AG08396 (cell line): ENCODE data around the gene GRIN2A.
A peak's percentile ranks its signal among the peaks of the same experiment; 100 is the strongest.

Experiments
- DNase-seq: peaks from one replicate; pipeline ENCODE4 v3.0.0; 2012; ENCODE audit warnings: low spot score, mixed read lengths

The GRIN2A gene

DNA sequence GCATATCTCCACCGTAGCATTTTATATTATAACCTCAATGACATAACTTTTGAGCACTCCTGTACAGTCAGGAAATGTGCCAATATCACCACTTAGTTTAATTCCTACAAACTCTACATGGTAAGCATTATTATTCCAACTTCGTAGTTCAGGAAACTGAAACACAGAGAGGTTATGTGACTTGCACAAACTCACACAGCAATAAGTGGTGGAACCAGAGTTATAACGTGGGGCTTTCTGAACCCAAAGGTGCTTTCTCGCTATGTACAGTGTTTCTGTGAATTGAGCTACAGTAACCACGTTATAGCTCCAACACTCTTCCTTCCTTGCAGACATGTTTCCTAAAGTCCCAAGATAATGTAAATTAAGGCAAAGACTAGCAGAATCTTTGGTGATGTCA is 330.2 kb downstream of the GRIN2A start:
- no peak for DNase-seq

DNA sequence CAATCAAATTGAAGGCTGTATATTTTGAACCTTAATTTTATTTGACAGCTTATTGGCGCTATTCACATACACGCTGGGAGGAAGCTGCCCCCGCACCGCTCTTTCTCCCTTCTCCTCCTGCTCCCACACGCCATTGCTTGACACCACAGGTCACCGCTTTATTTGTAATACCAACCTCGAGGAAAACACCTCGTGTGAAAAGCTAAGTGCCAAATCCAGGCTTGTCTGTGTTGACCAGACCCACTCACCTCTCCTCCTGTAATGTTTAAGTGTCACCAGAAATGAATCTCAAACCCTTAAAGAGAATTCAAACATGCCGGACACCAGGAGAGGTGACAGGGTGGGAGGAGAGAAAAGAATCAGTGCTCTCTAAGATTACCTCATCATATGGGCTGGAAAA is 331.4 kb downstream of the GRIN2A start:
- no peak for DNase-seq

DNA sequence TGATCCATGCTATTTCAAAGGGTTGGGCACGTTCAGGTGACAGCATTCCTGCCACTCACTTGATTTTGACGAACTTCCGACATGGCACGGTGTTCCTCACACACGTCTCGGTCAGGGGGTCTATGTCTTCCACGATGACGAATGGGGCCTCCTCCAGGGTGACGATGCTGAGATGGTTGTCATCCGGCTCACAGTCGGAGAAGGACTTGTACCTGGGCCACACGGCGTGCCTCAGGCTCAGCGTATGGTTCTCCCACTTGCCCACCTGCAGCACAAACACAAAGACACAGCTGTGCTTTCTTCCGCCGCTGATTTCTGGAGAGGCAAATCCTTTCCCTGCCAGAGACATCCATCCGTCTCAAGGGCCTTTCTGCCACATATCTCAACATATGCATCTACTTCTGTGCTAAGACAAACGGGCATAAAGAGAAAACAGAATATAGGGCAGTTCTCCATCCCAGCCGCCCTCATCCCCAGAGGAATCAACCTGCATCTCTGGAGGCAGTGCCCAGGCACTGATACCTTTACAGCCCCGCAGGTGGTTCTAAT is 332.5 kb downstream of the GRIN2A start:
- DNase-seq = no peak

DNA sequence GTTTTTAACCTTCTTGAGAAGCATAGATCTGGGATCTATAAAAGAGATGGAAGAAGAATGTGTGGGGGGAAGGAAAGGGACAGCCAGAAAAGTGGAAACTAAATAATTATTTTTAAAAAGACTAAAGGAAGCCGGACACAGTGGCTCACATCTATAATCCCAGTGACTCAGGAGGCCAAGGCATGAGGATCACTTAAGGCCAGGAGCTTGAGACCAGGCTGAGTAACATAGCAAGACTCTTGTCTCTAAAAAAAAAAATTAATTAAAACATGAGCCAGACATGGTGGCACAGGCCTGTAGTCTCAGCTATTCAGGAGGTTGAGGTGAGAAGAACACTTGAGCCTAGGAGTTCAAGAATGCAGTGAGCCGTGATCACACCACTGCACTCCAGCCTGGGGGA is 335.1 kb downstream of the GRIN2A start:
- no peak for DNase-seq

DNA sequence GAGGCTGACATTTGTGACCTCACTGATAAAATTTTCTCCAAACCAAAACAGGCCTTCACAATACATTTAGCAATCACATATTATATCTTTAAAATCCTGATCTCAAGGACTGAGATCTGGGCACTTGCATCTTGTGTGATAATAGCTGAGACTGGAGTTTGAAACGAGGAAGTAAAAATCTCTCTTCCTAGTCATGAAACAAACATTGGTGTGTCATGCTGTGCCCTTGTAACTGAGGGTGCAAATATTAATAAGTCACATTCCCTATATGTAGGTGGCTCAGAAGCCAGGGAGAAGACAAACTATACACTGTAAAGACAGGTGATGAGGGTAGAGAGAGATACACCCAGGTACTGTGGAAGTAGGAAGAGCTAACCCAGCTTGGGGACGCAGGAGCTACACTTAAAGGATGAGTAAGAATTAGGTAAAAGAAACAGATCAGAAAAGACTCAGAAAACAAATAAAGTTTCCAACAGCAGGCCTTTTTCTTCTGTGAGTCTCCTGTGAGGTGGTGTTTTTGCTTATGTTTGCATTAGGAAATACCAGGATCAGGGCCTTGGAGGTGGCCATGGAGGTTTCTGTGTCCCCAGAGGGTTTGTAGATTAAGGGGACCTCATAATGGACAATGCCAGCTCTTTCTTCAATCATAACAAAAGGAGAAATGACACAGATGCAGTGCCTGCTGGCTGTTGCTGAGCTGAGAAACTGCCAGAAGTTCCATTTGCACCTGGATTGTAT is 335.7 kb downstream of the GRIN2A start:
- no peak for DNase-seq

DNA sequence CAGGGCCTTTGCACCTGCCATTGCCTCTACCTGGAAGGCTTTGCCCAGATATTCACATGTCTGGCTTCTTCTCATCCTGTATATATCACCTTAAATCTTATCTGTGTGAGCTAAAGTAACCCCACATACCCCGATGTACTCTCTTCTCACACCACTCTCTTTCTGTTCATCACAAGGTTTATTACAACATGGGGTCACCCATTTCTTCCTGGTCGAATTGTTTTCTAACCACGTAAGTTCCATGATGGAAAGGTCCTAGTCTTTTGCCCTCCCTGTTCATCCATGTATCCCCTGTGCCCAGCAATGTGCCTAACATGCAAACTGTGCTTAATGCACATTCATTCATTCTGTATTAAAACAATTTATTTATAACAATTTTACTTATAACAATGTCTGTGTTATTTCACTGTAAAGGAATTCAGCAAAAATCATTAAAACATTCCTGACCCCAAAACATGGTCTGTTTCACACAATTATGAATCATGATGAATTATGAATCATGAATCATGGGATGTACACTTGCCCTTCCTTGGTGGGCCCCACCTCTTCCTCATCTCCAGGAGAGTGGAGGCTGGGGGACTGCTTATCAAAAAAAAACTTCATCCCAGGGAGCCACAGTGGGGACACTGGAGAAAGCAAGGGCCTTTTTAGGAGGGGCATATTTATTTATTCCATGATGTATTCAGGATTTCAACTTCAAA is 336.4 kb downstream of the GRIN2A start:
- no peak for DNase-seq

DNA sequence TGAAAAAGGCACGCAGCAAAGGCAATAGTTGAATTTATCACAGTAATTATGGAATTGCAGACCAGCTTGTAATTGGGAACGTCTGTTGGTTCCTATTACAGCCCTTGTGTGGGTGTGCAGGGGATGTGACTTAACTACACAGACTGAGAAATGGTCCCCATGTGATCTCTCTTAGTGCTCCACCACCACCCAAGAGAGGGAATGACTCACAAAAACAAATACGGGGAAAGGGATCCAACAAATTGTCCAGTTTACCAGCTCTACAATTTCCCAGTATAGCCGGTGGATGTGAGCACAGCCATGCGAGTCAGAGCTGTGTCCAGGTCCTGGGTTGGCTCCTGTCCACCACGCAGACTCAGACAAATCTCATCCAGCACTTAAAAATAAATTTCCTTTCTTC is 337.9 kb downstream of the GRIN2A start:
- DNase-seq = peak; percentile 12

DNA sequence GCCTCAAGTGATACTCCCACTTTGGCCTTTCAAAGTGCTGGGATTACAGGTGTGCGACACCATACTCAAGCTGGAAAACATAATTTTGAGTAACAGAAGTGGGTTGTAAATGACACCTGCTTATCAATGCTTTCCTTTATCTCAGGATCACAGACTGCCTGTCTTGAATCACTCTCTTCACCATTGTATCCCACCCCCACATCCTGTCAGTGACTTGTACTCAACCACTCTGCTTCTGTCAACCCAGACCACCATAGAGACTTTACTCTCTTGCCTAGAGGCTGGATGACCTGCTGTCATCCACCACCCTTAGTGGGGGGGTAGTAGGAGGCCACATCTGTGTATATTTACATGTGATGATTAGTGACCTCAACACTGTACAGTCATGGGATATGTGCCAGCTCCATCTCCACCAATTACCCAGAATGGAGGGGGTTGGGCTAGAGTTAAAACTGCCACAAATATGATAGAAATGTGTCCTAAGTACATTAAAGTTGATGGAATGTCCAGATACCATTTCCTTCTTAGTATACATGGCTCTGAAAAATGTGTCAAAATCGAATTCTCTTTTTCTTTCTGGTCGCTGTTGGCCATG is 338.7 kb downstream of the GRIN2A start:
- no peak for DNase-seq

DNA sequence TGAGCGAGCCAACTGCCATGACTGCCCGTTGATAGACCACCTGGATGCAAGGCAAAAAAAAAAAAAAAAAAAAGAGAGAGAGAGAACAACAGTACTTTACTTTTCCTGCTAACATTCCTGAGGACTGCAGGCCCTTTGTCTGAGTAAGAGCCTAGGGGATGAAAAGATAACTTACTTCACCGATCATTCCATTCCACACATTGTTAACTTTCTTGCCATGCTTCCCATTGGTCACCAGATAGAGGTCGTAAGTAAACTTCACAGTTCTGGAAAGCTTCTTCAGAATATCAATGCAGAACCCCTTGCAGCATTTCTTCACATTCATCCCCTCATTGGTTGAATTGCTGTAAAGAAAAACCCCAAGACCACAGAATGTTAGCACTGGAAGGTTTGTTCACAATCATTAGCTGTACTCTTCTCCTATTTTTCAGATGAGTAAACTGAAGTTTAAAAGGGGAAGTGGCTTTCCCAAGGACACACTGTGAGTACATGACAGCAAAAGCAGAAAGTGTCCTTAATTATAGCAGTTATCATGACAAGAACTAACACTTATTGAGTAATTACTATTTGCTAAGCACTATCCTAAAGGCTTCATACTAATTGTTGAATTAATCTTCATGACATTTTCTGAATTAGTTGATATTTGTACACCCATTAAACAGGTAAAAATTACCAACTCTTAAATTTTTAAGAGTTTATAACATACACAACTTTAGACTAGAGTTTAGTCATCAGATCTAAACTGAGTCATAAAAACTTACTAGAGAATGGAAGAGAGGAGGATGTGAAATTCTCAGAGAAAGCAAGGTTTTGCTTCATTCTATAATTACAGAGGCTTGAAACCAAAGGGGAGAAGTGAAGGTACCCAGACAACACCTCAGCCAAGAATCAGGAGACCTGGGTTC is 341.2 kb downstream of the GRIN2A start:
- no peak for DNase-seq

DNA sequence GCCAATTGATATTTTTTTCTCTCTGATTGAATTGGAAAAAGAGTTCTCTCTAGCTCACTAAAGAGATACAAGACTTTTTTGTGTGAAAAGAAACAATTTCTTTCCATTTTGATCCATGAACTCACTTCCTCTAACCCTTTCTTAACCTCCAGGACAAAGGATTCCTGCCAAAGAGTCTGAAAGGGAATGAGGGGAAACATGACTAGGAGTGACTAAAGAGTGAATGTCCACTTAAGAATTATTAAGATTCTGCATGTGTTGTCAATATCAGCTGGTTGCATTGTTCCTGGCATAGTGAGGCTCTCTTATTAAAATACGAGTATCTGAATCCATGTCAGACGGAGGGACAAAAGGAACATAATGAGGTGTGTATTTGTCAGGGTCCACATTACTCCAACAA is 344.7 kb downstream of the GRIN2A start:
- no peak for DNase-seq

DNA sequence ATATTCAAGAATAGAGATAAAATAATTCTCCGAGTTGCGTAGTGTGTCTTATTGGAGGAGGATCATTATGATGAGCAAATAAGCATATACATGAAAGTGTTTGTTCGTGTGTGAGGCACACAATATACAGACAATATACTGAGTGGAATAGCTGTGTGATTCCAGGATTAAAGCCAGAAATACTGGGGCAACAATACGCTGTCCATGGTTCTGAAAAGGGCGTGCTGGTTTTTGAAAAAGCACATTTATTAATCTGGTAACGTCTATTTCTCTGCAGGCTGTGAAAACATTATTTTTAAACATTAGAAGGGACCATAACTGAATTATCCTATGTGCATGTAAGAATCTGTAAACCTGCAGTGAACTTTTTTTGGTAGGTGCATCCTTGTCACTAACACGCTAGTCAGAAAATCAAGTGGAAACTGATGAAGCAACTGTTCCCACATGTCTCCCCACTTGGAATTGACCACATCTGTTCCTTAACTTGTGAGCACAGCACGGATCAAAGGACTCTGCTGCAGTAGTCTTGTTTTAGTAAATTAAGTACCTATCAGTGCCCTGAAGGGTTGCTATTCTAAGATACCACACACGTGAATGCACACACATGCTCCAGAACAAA is 346.0 kb downstream of the GRIN2A start:
- DNase-seq = peak; percentile 28

DNA sequence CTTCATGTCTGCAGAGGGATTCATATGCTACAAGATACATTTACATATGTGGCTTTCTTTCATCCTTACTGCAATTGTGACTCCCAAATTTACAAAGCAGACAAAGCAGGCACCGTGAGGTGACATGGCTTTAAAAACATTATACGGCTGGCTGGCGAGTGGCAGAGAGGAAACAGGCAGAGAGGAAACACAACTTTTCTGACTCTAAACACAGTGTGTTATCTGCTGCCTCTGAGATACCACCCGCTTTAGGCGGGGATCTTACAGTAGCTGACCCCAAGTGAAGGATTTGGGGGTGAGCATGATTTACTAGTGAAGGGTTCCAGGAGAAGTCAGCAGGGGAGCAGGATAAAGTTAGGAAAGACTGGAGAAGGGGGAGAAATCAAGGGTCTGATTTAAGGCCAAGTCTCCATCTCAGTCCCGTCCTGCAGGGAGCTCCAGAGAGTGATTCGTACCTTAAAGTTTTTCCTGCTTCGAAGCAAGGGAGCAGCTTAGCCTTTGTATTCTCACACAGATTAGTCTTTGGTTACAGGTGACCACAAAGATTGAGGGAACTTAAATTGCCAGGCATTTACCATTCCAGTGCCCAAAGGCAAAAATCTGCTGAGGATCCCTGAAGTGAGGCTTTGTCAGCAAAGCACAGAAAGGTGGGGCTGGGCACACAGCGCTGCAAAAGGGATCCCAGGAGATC is 355.0 kb downstream of the GRIN2A start:
- DNase-seq = no peak

DNA sequence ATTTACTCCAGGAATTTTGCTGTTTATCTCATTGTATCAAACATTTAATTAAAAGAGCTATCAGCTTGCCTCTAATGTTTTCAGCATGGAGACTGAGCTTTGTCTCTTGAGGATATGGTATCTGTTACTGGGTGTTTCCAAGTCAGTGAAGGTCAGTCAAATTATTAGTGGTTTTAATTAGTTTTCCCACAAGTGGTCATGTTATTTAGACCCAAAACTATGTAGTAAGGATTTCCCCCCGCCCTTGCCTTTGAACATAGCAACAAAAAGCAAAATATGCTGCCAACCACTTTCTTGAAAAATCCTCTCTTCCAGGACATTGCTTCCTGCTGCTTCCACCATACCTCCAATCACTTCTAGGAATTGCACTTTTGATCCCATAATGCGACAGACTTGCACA is 355.6 kb downstream of the GRIN2A start:
- no peak for DNase-seq

DNA sequence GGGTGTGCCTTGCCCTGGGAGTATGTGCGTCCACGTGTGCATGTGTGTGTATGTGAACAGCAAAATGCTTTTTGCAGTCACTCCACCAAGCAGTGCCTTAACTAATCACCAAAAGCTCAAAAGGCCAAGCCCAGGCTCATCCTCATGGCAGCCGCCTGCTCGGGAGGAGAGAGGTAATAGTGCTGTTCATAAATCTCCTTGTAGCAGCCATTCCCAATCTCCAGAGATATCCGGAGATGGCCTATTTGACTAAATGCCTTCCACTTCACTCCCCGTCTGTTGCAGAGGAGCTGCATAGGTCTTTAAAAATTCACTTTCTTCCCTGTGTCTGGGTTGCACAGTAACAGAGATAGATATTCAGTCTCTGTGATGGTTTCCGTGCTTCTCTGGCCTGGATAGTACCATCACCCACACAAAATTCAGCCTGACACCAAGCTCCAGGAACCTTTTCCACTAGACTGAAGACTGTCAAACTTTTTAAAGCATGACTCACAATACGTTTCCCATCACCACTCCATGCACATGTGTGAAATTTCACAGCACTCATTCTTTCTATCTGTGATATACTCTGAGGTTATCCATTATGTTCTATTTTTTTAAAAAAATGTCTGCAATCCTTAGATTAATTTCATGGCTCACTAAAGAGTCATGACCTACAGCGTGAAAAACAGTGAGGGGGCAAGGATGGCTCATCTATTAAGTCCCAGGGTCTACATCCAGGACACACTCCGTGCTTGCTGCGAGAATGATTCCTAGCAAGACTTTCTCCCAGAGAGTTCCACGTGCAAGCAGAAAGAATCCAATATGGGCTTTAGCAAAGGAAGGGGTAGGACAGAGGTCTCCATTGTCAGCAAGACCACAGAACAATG is 357.8 kb downstream of the GRIN2A start:
- DNase-seq = no peak

DNA sequence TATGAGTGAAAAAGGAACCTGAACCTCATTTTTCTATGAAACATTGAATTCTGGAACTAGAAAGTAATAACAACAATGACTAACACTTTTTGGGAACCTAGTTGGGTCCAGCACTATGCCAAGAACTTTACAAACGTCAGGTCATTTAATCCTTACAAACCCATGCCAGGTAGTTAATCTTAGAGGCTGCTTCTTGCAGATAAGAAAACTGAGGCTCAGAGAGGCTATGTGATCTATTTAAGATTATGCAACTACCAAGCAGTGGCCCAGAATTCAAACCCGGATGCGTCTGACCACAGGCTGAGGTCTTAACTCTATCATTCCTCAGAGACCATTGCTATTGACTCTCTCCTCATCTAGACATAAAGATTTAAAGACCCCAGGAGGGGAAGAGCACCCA is 358.7 kb downstream of the GRIN2A start:
- no peak for DNase-seq

DNA sequence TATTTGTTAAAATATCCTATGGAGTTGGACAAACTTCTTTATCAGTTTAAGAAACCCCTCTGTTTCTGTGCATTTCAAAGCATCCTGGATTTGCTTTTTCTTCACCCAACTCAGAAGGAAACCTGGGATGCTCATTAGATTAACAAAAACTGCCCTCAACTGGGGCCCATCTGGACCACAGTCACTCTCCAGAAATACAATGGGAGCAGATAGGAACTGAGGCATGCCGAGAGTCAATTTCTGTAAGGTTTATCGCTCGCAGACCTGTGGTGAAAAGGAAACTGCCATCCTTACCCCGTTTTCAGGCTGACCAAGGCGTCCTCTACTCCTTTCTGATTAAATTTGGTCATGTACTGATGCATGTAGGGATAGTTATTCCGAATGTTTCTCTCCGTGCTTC is 360.3 kb downstream of the GRIN2A start:
- DNase-seq = no peak

DNA sequence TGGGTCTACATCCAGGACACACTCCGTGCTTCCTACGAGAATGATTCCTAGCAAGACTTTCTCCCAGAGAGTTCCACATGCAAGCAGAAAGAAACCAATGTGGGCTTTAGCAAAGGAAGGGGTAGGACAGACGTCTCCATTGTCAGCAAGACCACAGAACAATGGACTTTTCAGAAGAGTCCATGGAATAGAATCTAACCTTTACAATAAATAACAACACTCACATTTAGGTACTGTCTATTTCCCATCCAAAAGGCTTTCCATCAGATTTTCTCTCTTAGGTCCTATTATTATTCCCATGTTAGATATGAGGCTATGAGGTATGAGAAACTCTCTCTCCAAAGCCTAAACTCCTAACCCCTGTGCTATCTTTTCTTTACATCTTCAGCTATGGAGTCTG is 360.9 kb downstream of the GRIN2A start:
- no peak for DNase-seq

DNA sequence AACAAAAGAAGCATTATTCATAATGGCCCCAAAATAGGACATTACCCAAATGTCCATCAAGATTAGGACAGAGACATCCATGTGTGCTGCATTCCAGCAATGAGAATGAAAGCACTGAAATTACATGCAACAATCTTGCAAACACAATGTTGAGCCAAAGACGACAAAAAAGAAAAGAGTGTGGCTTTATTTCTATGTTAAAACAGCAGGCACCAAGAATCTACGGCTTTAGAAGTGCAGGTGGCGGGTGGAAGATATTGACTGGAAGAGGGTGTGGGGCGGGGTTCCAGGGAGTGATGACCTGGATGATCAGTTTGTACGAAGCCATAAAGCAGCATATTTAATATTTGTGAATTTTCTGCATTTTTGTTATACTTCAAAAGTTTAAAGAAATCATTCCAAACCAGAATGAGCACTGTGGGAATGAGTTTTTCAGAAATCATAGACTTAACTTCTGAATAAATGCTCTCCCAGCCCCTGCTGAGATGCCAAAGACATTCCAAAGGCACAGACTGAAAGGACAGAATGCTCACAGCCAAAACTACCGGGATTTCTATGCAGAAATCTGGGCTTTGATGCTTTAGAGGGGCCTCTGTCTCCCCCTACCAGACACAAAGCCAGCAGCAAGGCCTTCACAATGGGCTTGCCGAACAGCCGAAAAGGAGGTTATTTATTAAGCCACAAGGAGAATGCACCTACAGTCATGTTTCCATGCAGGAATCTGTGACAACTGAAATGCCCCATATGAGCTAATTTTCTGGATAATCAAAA is 361.6 kb downstream of the GRIN2A start:
- no peak for DNase-seq

DNA sequence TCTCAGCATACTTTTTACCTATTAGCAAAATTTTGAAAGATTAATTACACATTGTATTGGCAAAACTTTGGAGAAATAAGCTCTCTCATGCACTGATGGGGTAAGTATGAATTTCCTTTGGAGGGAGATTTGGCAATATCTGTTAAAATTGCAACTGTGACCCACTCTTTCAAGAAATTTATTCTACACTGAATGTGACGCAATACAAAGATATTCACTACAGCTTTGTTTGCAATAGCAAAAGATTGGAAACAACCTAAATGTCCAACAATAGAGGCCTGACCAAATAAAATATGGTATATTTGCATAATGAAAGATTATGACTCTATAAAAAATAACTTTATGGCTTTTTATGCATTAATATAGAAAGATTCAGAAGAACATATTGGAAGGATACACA is 363.5 kb downstream of the GRIN2A start:
- DNase-seq = no peak
